HepG2 (cell line): ENCODE measurements around the gene ELN. TPM values are rescaled to one million over a fixed set of nuclear protein-coding genes. Genes with fewer than 3 reads are reported as not detected.

Experiments used
- ATAC-seq: fragments of 200-7000 bp; cut with Tn5 transposase; 3 replicates; pipeline ENCODE4 v1.9.1; 2020; ENCODE audit warnings: mild to moderate bottlenecking, moderate library complexity
- BruUV-seq: library from RNA; stranded (reverse); fragments of 400-500 nt; replicated peaks from 2 replicates; lab custom pipeline; 2021; lab: Mats Ljungman, UMichigan
- CTCF ChIA-PET: fragments of 300-600 bp; formaldehyde crosslinking; extraction: SDS; loops from one replicate; lab custom pipeline; 2021; ENCODE audit warnings: low total read pairs, inconsistent platforms, low intra/inter-chr PET ratio; lab: Yijun Ruan, JAX
- POLR2A ChIA-PET: fragments of 350-600 bp; sonication (Branson Sonifier 250); formaldehyde crosslinking; loops from one replicate; lab custom pipeline; 2020; ENCODE audit warnings: antibody characterized with exemption, inconsistent platforms; lab: Yijun Ruan, JAX
- DNase-seq: peaks from one replicate; pipeline ENCODE4 v3.0.0-alpha.2; 2015; ENCODE audit warnings: low spot score
- FAIRE-seq: peaks from 3 replicates; lab custom pipeline; 2011; peaks lifted over from hg19 to GRCh38; lab: Jason Lieb, UNC
- H2AFZ ChIP-seq: one replicate; pipeline ENCODE4 v1.6.1; 2011; ENCODE audit warnings: low read length, inconsistent platforms
- H3K27ac ChIP-seq: fragments of 300-600 bp; 3 replicates; pipeline ENCODE4 v1.8.0; 2011; ENCODE audit warnings: mixed run types, mild to moderate bottlenecking, mixed read lengths, low read length, inconsistent platforms; ENCODE audit not compliant: insufficient read depth; ENCODE audit errors: extremely low read length
- H3K27me3 ChIP-seq, 2 experiments: fragments of 200-600 bp in 1 of 2; 2 replicates in 1 of 2; 3 replicates in 1 of 2; pipeline versions ENCODE4 v1.6.0 to v1.8.0; 2011; ENCODE audit warnings: low read length in 2 of 2, mild to moderate bottlenecking in 2 of 2, moderate library complexity in 2 of 2, inconsistent platforms in 1 of 2; ENCODE audit not compliant: insufficient read depth in 2 of 2, control insufficient read depth in 1 of 2
- H3K36me3 ChIP-seq, 2 experiments: fragments of 200-600 bp in 1 of 2; replicated peaks in 1 of 2; 2 replicates in 1 of 2; 3 replicates in 1 of 2; pipeline versions ENCODE4 v1.5.1 to v1.8.0; 2011; ENCODE audit warnings: low read length in 2 of 2, inconsistent platforms in 1 of 2; ENCODE audit not compliant: insufficient read depth in 2 of 2, control insufficient read depth in 1 of 2
- H3K4me1 ChIP-seq: 2 replicates; pipeline ENCODE4 v1.5.1; 2012; ENCODE audit warnings: low read length, inconsistent platforms; ENCODE audit not compliant: insufficient read depth
- H3K4me2 ChIP-seq: 2 replicates; pipeline ENCODE4 v1.6.0; 2011; ENCODE audit warnings: low read depth, low read length, inconsistent platforms
- H3K4me3 ChIP-seq, 3 experiments: fragments of 200-600 bp in 1 of 3; sonication (generic), shearing (Covaris generic) in 1 of 3; replicated peaks in 1 of 3; 2 replicates each; pipeline ENCODE4 v1.5.1; 2011 to 2016; ENCODE audit warnings: low read length in 3 of 3, inconsistent platforms in 2 of 3, low read depth in 2 of 3, mild to moderate bottlenecking in 2 of 3, control low read depth in 1 of 3, mixed read lengths in 1 of 3; ENCODE audit not compliant: insufficient read depth in 1 of 3
- H3K79me2 ChIP-seq: one replicate; pipeline ENCODE4 v1.6.1; 2011; ENCODE audit warnings: low read length, inconsistent platforms; ENCODE audit not compliant: insufficient read depth
- H3K9ac ChIP-seq: 2 replicates; pipeline ENCODE4 v1.6.0; 2011; ENCODE audit warnings: mild to moderate bottlenecking, low read depth, low read length, inconsistent platforms; ENCODE audit not compliant: insufficient read depth
- H3K9me3 ChIP-seq: 2 replicates; pipeline ENCODE4 v1.5.1; 2012; ENCODE audit warnings: mild to moderate bottlenecking, low read length
- H4K20me1 ChIP-seq: 2 replicates; pipeline ENCODE4 v1.6.0; 2011; ENCODE audit warnings: inconsistent platforms, mild to moderate bottlenecking, low read length, moderate library complexity; ENCODE audit not compliant: insufficient read depth
- HNRNPLL ChIP-seq: fragments of 200-400 bp; formaldehyde crosslinking; IDR thresholded peaks from 2 replicates; pipeline ENCODE4 v1.6.1; 2017; ENCODE audit warnings: mild to moderate bottlenecking, low read depth, low read length; ENCODE audit not compliant: poor library complexity, severe bottlenecking
- MNT ChIP-seq: fragments of 450-650 bp; IDR thresholded peaks from 2 replicates; pipeline ENCODE4 v1.6.1; 2016
- RBM22 ChIP-seq: fragments of 200-400 bp; formaldehyde crosslinking; optimal IDR thresholded peaks from 2 replicates; pipeline ENCODE3; 2017; ENCODE audit warnings: mild to moderate bottlenecking, low read length, moderate library complexity
- SNRNP70 ChIP-seq: fragments of 200-400 bp; formaldehyde crosslinking; IDR thresholded peaks from 2 replicates; pipeline ENCODE4 v1.6.1; 2017; ENCODE audit warnings: mild to moderate bottlenecking, low read depth, low read length, moderate library complexity
- STAT5B ChIP-seq: sonication (generic); formaldehyde crosslinking; IDR thresholded peaks from 2 replicates; pipeline ENCODE4 v1.4.0; 2020; ENCODE audit warnings: missing genetic modification reagents
- ZBTB2 ChIP-seq: sonication (generic); formaldehyde crosslinking; IDR thresholded peaks from 2 replicates; pipeline ENCODE4 v1.8.0; 2022; ENCODE audit warnings: low read depth, missing genetic modification reagents
- ZMAT3 ChIP-seq: sonication (generic); formaldehyde crosslinking; conservative IDR thresholded peaks from 2 replicates; pipeline ENCODE4 v1.7.0; 2021; ENCODE audit warnings: missing genetic modification reagents
- ZMYM3 ChIP-seq: sonication (generic); formaldehyde crosslinking; IDR thresholded peaks from 2 replicates; pipeline ENCODE4 v1.5.1; 2020; ENCODE audit warnings: mild to moderate bottlenecking, missing genetic modification reagents
- ZNF484 ChIP-seq: sonication (generic); formaldehyde crosslinking; IDR thresholded peaks from 2 replicates; pipeline ENCODE4 v1.5.1; 2020; ENCODE audit warnings: mild to moderate bottlenecking, low read depth, missing genetic modification reagents, borderline replicate concordance
- ZNF558 ChIP-seq: sonication (generic); formaldehyde crosslinking; IDR thresholded peaks from 2 replicates; pipeline ENCODE4 v1.9.0; 2022; ENCODE audit warnings: mild to moderate bottlenecking, missing genetic modification reagents, borderline replicate concordance
- ZNF678 ChIP-seq: sonication (generic); formaldehyde crosslinking; IDR thresholded peaks from 2 replicates; pipeline ENCODE4 v1.4.0; 2020; ENCODE audit warnings: mild to moderate bottlenecking, missing genetic modification reagents
- WGBS: methylation state at CpG from one replicate; pipeline ENCODE4 v1.1.6; 2017; ENCODE audit warnings: low lambda C conversion rate; 5-methylcytosine and 5-hydroxymethylcytosine counted together
- in situ Hi-C: cut with HindIII; loops from 2 replicates; pipeline ENCODE4 v1.10.0; 2017; ENCODE audit warnings: low pct_unique_long_range_greater_than_20kb; ENCODE audit not compliant: extremely low pct_ligation_motif_present
- intact Hi-C: fragments of 100-400 bp; cut with micrococcal nuclease; formaldehyde crosslinking; loops from one replicate; pipeline ENCODE4 v1.10.0; 2022; ENCODE audit not compliant: unreplicated experiment
- polyA plus RNA-seq, 8 experiments: library from polyadenylated mRNA; depleted of rRNA in 3 of 8; stranded (reverse) in 7 of 8; unstranded in 1 of 8; fragments of >200 nt; fragmentation: Illumina TruSeq in 4 of 8; extraction: Trizol in 4 of 8; gene quantifications; 2 replicates each; pipeline versions ENCODE4 v1.2.1 to v1.2.3, GENCODE V29; 2011 to 2016; ENCODE audit warnings: low read depth in 4 of 8, missing spikeins in 1 of 8, mixed read lengths in 1 of 8; ENCODE audit not compliant: insufficient read depth in 1 of 8
- total RNA-seq, 5 experiments: library from RNA; depleted of rRNA; stranded (reverse); fragments of >200 nt; fragmentation: Illumina TruSeq; extraction: Trizol; gene quantifications; 2 replicates each; pipeline ENCODE4 v1.2.3, GENCODE V29; 2016; ENCODE audit warnings: low read depth in 1 of 5
- TF ChIP-seq, protein P1 (sequence below): sonication (generic); formaldehyde crosslinking; IDR thresholded peaks from 2 replicates; pipeline ENCODE4 v1.4.0; 2020; ENCODE audit warnings: missing genetic modification reagents
- TF ChIP-seq, protein P2 (sequence below): sonication (generic); formaldehyde crosslinking; IDR thresholded peaks from 2 replicates; pipeline ENCODE4 v1.5.1; 2020; ENCODE audit warnings: mild to moderate bottlenecking, moderate library complexity, missing genetic modification reagents

The ELN gene
- total and polyA plus RNA-seq, 2 of the 13 experiments (the other 11 are each of a cell fraction or from before 2014, with no cell fraction given), result 0.15 to 0.37 TPM

GRCh38 chr7:74097937-74098614, 70.1 kb downstream of the ELN start:
- BruUV-seq, result no TSS peak
- TF ChIP-seq SNRNP70 (no peak), MNT (no peak), RBM22 (no peak), ZNF484 (CRISPR knock-in tag) (no peak), ZMAT3 (CRISPR knock-in tag) (no peak), ZNF678 (no peak), STAT5B (CRISPR knock-in tag) (no peak), ZBTB2 (CRISPR knock-in tag) (no peak), HNRNPLL (no peak), ZMYM3 (CRISPR knock-in tag) (no peak), ZNF558 (CRISPR knock-in tag) (no peak)
- TF ChIP-seq, protein P1, sequence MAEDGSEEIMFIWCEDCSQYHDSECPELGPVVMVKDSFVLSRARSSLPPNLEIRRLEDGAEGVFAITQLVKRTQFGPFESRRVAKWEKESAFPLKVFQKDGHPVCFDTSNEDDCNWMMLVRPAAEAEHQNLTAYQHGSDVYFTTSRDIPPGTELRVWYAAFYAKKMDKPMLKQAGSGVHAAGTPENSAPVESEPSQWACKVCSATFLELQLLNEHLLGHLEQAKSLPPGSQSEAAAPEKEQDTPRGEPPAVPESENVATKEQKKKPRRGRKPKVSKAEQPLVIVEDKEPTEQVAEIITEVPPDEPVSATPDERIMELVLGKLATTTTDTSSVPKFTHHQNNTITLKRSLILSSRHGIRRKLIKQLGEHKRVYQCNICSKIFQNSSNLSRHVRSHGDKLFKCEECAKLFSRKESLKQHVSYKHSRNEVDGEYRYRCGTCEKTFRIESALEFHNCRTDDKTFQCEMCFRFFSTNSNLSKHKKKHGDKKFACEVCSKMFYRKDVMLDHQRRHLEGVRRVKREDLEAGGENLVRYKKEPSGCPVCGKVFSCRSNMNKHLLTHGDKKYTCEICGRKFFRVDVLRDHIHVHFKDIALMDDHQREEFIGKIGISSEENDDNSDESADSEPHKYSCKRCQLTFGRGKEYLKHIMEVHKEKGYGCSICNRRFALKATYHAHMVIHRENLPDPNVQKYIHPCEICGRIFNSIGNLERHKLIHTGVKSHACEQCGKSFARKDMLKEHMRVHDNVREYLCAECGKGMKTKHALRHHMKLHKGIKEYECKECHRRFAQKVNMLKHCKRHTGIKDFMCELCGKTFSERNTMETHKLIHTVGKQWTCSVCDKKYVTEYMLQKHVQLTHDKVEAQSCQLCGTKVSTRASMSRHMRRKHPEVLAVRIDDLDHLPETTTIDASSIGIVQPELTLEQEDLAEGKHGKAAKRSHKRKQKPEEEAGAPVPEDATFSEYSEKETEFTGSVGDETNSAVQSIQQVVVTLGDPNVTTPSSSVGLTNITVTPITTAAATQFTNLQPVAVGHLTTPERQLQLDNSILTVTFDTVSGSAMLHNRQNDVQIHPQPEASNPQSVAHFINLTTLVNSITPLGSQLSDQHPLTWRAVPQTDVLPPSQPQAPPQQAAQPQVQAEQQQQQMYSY, result no peak
- TF ChIP-seq, protein P2, sequence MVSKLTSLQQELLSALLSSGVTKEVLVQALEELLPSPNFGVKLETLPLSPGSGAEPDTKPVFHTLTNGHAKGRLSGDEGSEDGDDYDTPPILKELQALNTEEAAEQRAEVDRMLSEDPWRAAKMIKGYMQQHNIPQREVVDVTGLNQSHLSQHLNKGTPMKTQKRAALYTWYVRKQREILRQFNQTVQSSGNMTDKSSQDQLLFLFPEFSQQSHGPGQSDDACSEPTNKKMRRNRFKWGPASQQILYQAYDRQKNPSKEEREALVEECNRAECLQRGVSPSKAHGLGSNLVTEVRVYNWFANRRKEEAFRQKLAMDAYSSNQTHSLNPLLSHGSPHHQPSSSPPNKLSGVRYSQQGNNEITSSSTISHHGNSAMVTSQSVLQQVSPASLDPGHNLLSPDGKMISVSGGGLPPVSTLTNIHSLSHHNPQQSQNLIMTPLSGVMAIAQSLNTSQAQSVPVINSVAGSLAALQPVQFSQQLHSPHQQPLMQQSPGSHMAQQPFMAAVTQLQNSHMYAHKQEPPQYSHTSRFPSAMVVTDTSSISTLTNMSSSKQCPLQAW, result no peak
- Histone ChIP-seq H3K79me2 (no peaks in the 10 kb centered on the region), H3K4me3 (no peak overlapping the region), H3K9me3 (no peaks in the 10 kb centered on the region), H3K27ac (no peak overlapping the region), H3K36me3 (peaks cover 0 to 13% of the 10 kb centered on the region in 2 experiments; a peak in 3 of 5 replicates), H2AFZ (no peak overlapping the region), H4K20me1 (no peaks in the 10 kb centered on the region), H3K27me3 (no peaks in the 10 kb centered on the region), H3K9ac (no peak overlapping the region), H3K4me1 (no peaks in the 10 kb centered on the region), H3K4me2 (no peak overlapping the region)
- ChIA-PET CTCF (no interaction called here), POLR2A (no interaction called here)
- intact Hi-C loops, result no loop called here
- ATAC-seq (no peak), FAIRE-seq (no peak), DNase-seq (no peak)
- in situ Hi-C loops, result no loop called here
- WGBS, result over 99% methylated on average over 10 of the region's 11 CpGs
